Breast epithelium (tissue), 3 donors: ENCODE results near the gene KDSR.

Experiments
- CTCF ChIP-seq, 3 donors: fragments of 450-650 bp; IDR thresholded peaks; one replicate each; pipeline ENCODE4 v1.5.1; 2016 to 2017; ENCODE audit warnings: antibody characterized with exemption in 3 of 3, mild to moderate bottlenecking in 3 of 3, moderate library complexity in 3 of 3
- POLR2A ChIP-seq: fragments of 450-650 bp; IDR thresholded peaks from one replicate; pipeline ENCODE4 v1.6.1; 2016; ENCODE audit warnings: antibody characterized with exemption, mild to moderate bottlenecking, moderate library complexity
- POLR2AphosphoS5 ChIP-seq, 3 donors: sonication (generic); formaldehyde crosslinking; IDR thresholded peaks; one replicate each; pipeline ENCODE4 v1.6.1; 2017; ENCODE audit warnings: antibody characterized with exemption in 3 of 3

DNA sequence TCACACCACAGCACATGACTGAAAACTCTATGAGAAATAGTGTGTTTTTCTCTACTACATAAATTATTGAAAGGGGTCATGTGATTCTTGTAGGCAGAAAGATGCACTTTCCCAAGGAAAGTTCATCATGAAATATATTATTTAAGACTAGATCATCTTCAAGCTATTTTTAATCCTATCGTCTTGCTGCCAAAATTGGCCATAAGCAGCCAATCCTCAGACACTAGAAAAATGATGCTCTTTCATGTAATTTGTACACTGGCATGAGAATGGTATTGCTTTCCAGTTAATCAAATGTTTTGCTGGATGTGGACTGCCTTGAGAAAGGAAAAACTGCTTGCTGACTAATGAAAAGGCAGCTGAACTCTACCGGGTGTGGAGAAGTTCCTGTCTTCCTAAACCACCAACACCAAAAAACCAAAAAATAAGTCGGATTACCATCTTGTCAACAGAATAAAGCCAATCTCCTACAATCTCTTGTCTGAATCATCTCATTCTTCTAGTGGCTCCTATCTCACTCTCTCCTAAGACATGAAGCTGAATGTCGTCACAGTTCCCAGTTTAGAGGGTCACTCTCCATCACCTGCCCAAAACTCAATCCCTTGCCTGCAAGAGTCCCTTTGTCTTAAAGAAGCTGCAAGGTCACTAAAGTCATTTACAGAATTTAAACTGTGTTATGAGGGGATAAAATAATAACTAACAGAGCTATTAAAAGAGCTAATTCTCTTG lies 52.8 kb downstream of the KDSR start:
- TF ChIP-seq CTCF (IDR thresholded peaks at IDR 0.05), result no peak
- TF ChIP-seq POLR2AphosphoS5 (IDR thresholded peaks at IDR 0.05), result no peak
- TF ChIP-seq POLR2A, result no peak
